DND-41 (cell line): ENCODE results near the gene ST6GALNAC2.

Experiments used
- ATAC-seq: fragments of 200-7000 bp; cut with Tn5 transposase; 3 replicates; pipeline ENCODE4 v1.9.1; 2021; ENCODE audit warnings: low read depth; ENCODE audit not compliant: insufficient read depth
- DNase-seq: peaks from one replicate; pipeline ENCODE4 v3.0.0-alpha.2; 2020
- H2AFZ ChIP-seq: 2 replicates; pipeline ENCODE4 v1.6.0; 2012; ENCODE audit warnings: low read depth, low read length
- H3K27ac ChIP-seq: 2 replicates; pipeline ENCODE4 v1.5.1; 2012; ENCODE audit warnings: low read length, inconsistent platforms
- H3K27me3 ChIP-seq: fragments of 200-600 bp; sonication (generic); 2 replicates; pipeline ENCODE4 v1.6.0; 2012; ENCODE audit warnings: low read length, mild to moderate bottlenecking, inconsistent platforms; ENCODE audit not compliant: insufficient read depth, poor library complexity
- H3K36me3 ChIP-seq: 2 replicates; pipeline ENCODE4 v1.5.1; 2012; ENCODE audit warnings: low read length, inconsistent platforms; ENCODE audit not compliant: insufficient read depth
- H3K4me1 ChIP-seq: 2 replicates; pipeline ENCODE4 v1.5.1; 2012; ENCODE audit warnings: mild to moderate bottlenecking, low read length; ENCODE audit not compliant: insufficient read depth
- H3K4me2 ChIP-seq: 2 replicates; pipeline ENCODE4 v1.6.0; 2012; ENCODE audit warnings: mild to moderate bottlenecking, moderate library complexity, low read length, inconsistent platforms; ENCODE audit not compliant: insufficient read depth
- H3K4me3 ChIP-seq, 2 experiments: fragments of 200-600 bp in 1 of 2; shearing (Covaris generic) in 1 of 2; 2 replicates each; pipeline ENCODE4 v1.5.1; 2012 to 2016; ENCODE audit warnings: inconsistent platforms in 2 of 2, low read length in 2 of 2, mild to moderate bottlenecking in 2 of 2, low read depth in 1 of 2, moderate library complexity in 1 of 2
- H3K79me2 ChIP-seq: 2 replicates; pipeline ENCODE4 v1.6.0; 2012; ENCODE audit warnings: low read length, inconsistent platforms; ENCODE audit not compliant: insufficient read depth
- H3K9ac ChIP-seq: 2 replicates; pipeline ENCODE4 v1.6.0; 2012; ENCODE audit warnings: low read depth, mild to moderate bottlenecking, inconsistent platforms, low read length, moderate library complexity
- H3K9me3 ChIP-seq: 2 replicates; pipeline ENCODE4 v1.5.1; 2012; ENCODE audit warnings: low read length, moderate library complexity, mild to moderate bottlenecking, inconsistent platforms; ENCODE audit not compliant: insufficient read depth, severe bottlenecking
- H4K20me1 ChIP-seq: 2 replicates; pipeline ENCODE4 v1.6.0; 2012; ENCODE audit warnings: low read length; ENCODE audit not compliant: insufficient read depth
- CTCF ChIP-seq: IDR thresholded peaks from 2 replicates; pipeline ENCODE4 v1.5.1; 2012; ENCODE audit warnings: borderline replicate concordance, low read length, moderate library complexity, mild to moderate bottlenecking; ENCODE audit not compliant: poor library complexity, severe bottlenecking; ENCODE audit errors: extremely low read depth
- EZH2 ChIP-seq: IDR thresholded peaks from 3 replicates; pipeline ENCODE4 v1.6.1; 2012; ENCODE audit warnings: borderline replicate concordance, low read depth, mild to moderate bottlenecking, moderate library complexity, low read length, inconsistent platforms; ENCODE audit not compliant: severe bottlenecking

ST6GALNAC2 gene

DNA sequence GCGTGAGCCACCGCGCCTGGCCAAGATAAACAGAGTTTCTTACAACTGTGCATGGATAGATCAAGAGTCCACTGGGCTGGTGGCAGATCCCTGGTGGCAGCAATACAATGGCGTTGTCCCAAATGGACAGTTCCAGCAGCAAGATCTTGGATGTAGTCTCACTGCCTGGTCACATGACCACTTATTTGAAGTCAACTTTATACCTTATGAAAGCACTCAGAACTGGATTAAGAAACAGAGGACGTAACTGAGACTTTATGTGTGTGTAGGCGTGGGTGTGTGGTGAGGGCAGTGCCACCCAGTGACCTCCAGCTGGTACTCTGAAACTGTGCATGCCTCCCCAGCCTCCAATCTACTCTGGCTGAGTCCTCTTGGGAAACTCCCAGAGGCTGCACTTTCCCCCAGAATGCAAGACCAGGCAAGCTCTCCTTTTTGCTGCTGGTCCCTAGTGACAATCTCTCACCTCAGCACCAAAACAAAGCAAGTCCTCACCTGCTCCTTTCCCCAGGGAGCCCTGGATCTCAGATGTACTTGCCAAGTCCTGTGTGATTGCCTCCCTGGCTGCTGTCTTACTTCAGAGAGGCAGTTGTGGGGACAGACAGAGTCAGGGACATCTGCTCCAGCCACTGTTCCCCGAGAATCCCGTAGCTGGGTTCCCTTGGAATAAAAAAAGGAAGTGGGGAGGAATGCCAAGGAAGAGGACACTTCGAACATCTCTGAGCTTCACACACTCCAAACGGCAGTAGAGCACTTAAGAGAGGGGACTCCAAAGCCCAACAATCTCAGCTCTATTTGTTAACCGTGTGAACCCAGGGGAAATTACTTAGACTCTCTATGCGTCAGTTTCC is 11.7 kb upstream of the ST6GALNAC2 start:
- H4K20me1 ChIP-seq: no peaks in the 10 kb centered on the region
- no peak overlapping the region for H3K4me3 ChIP-seq
- H3K9me3 ChIP-seq: no peaks in the 10 kb centered on the region
- H3K4me1 ChIP-seq: no peaks in the 10 kb centered on the region
- H3K9ac ChIP-seq: no peak overlapping the region
- DNase-seq (no peak), ATAC-seq (no peak)
- no peaks in the 10 kb centered on the region for H3K36me3 ChIP-seq
- no peak overlapping the region for H3K4me2 ChIP-seq
- H2AFZ ChIP-seq: no peak overlapping the region
- H3K27me3 ChIP-seq: peaks cover 3% of the 10 kb centered on the region
- no peak overlapping the region for H3K27ac ChIP-seq
- TF ChIP-seq CTCF (no peak), EZH2 (no peak)
- no peaks in the 10 kb centered on the region for H3K79me2 ChIP-seq

- peaks cover 3% of the 10 kb centered on the region for H3K27me3 ChIP-seq
- no peak for DNase-seq
- no peaks in the 10 kb centered on the region for H3K9me3 ChIP-seq
- H3K4me1 ChIP-seq: no peaks in the 10 kb centered on the region
- H4K20me1 ChIP-seq: no peaks in the 10 kb centered on the region
- H2AFZ ChIP-seq: no peak overlapping the region
- no peak overlapping the region for H3K4me3 ChIP-seq
- H3K9ac ChIP-seq: no peak overlapping the region
- no peak for ATAC-seq
- H3K4me2 ChIP-seq: no peak overlapping the region
- H3K79me2 ChIP-seq: no peaks in the 10 kb centered on the region
- H3K27ac ChIP-seq: no peak overlapping the region
- no peaks in the 10 kb centered on the region for H3K36me3 ChIP-seq
- TF ChIP-seq CTCF (no peak), EZH2 (no peak)
These were observed 9.0 kb upstream of the ST6GALNAC2 start for GRCh38 chr17:76594690-76595089.

- Histone ChIP-seq H3K4me1 (no peaks in the 10 kb centered on the region), H3K9ac (no peak overlapping the region), H2AFZ (no peak overlapping the region), H3K79me2 (no peaks in the 10 kb centered on the region), H3K9me3 (no peaks in the 10 kb centered on the region), H3K27ac (no peak overlapping the region), H3K27me3 (peaks cover 3% of the 10 kb centered on the region), H3K4me3 (no peak overlapping the region), H3K4me2 (no peak overlapping the region), H4K20me1 (no peaks in the 10 kb centered on the region), H3K36me3 (no peaks in the 10 kb centered on the region)
- no peak for DNase-seq
- TF ChIP-seq CTCF (no peak), EZH2 (no peak)
- no peak for ATAC-seq
These were observed 8.3 kb upstream of the ST6GALNAC2 start for GRCh38 chr17:76593959-76594358.
